Measurements from ENCODE around the gene IP6K2.

IP6K2 gene

DNA sequence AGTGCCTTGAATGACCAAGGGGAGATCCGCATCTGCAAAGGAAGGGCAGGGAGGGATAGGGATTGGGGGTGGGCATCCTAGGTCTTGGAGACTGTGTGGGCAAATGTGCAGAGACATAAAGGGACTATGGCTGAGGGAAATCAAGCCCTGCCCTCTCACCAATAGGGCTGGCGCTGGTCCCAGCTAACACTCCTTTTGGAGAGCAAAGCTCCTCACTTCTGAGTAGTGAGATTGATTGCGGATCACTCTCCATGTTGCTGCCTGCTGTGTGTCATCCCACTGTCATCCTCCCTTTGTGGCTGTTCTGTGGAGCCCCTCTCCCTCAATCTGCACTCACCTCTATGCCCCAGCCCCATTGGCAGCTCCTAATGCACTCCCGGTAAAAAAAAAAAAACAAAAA is 52.1 kb downstream of the IP6K2 start:
- DNase-seq (ENCODE audit: low read depth in 1 of 2, low spot score in 1 of 2) = no peak

DNA sequence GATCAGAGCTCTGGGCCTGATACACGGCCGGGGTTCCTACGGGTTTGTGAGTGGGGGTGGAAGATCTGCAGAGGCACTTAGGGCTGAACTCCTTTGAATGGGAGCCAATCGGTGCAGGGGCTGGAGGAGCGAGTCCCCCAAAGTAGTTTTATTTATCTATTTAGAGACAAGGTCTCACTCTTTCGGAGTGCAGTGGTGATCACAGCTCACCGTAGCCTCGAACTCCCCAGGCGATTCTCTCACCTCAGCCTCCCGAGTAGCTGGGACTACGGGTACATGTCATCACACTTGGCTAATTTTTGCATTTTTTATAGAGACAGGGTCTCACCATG is 52.7 kb downstream of the IP6K2 start:
- no peak for DNase-seq (ENCODE audit: low read depth in 1 of 2, low spot score in 1 of 2)

DNA sequence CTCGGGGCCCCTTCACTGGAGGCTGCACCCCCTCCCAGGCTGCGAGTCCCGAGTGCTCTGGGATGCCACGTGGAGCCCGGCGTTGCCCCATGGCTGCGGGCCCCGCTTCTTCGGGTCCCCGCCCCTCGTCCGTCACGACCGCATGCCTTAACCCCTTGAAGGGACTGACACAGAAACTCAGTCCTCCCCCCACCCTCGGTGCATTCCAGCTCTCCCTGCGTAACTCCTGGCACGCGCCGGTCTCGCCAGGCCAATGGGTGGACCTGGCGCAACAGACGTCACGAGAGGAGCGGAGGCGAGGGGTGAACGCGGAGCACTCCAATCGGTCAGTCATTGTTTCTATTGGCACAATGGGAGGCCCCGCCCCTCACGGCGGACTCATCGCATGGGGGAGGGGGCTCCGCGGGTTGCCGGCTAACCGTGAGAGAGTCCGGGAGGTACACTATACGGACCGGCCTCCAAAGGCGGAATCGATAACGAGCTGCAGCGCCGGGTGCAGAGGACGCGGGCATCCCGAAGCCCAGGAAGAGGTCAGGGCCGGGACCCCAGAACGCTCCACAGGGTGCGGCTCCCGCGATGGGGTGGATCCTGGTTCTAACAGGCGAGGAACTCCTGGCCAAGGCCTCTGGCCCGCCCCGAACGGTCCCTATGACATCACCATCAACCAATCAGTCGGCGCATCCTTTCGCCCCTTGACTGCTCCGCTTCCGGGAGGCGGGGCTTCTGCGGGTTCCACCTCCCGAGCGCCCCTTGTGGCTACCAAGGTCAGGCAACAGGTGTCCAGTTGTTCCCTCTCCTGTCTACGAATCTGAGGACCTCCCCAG is 53.3 kb downstream of the IP6K2 start:
- DNase-seq (ENCODE audit: low read depth in 1 of 2, low spot score in 1 of 2) = peak; percentile 57 to 71

DNA sequence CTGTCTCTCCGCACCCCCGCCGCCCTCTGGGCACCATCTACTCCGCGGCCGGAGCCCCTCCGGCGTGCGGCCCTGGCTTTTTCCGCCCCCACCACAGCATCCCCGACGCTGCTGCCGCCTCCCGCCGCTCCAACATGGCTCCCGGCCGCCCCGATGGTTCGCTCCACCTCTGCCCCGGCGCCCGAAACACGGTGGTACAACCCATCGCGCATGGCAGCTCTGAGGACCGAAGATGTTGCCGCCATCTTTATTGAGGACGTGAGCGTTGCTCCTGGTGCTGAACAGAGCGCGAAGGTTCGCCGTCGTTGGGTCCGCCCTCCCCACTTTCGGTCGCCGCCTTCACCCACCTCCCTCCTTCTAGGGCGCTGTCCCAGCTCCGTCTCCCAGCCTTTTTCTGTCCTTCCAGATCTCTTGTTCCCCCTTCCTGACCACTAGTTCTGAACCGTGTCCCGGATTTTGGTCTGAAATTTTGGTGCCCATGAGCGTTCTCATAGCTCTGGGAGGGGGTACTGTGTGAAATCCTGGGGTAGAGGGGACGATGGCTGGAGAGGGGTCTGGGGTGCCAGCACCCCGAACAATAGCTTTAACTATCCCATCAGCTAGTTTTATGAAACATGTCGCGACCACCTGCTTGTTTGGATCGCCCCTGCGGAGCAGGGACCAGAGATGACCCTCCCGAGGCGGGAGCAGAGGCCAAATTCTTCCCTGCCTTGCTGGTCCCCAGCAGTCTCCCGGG is 54.1 kb downstream of the IP6K2 start, which contains the start of gene CELSR3:
CELSR3 (minus strand) TSS at position 134 of the 736 bp plus-strand sequence. CDS start 252 bp downstream, outside the sequence.
- peak in 1 of 2 donors; percentile 29 for DNase-seq (ENCODE audit: low read depth in 1 of 2, low spot score in 1 of 2)

DNA sequence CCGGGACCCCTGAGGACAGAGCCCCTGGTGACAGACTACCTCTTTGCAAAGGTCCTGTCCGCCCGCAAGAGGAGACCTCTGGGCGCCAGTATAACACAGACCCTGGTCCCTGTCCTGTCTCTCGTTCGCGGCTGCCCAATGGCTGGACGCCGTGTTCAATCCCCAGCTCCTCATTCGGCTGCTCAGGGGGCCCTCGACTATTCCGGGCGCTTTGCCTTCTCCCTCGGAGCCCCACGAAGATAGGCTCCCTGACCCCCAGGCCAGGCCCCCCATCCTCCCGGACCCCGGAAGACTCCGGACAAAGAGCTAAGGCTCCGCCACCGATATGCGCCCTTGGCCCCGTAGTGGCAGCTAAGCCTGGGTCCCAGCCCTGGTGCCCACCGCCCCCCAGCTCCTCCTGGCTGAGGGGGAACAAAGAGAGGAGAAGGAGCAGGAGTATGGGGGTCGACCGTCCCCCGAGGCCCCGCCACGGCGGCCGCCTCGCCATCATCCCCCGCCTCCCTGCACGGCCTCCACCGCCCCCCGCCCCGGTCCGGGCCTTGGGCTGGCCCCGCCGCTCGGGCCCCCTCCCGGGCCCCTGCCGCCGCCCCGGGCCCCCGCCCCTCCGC is 54.8 kb downstream of the IP6K2 start:
- no peak for DNase-seq (ENCODE audit: low read depth in 1 of 2, low spot score in 1 of 2)

DNA sequence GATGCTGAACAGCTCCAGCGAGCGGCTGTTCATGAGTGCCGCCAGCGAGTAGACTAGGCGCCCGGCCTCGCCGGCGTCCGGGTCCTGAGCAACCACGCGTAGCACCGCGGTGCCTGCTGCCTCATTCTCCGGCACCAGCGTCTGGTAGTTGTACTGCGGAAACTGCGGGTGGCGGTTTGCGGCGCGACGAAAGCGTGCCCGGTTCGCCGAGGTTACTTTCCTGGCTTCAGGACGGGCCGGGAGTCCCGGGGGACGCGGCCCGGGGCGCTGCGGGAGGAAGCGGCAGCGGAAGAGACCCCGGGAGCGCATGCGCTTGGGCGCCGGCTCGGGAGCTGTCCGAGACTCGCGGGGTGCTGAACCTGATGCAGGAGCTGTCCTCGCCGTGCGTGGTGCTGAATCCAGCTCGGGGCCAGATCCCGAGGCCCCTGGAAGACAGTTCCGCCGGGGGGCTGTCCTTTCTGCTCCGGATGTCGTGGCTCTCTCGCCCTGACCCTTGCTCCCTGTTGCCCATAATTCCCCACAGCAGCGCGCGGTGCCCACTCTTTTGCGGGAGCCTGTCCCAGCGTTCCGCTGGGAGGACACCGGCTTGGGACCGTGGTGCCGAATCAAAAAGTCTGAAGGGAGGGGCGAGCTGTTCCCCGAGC is 55.4 kb downstream of the IP6K2 start:
- DNase-seq (ENCODE audit: low read depth in 1 of 2, low spot score in 1 of 2) = peak; percentile 62 to 64

DNA sequence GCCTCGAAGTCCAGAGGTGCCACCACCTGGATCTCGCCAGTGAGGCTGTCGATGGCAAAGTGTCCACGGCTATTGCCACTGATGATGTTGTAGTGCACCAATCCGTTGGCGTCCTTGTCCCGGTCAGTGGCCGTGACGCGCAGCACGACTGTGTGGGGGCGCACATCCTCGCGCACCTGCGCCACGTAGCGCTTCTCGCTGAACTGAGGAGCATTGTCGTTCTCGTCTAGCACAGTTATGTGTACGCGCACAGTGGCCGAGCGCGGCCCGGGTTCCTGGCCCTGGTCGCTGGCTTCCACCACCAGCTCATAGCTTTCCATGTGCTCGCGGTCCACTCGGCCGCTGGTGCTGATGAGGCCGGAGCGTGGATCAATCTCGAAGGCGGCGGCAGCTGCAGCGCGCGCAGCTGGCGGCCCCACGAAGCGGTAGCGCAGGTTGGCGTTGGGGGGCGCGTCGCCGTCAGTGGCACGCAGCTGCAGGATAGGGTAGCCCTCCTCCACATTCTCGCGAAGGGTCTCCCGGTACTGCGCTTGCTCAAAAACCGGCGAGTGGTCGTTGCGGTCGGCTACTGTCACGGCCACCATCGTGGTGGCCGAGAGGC is 56.1 kb downstream of the IP6K2 start:
- no peak for DNase-seq (ENCODE audit: low read depth in 1 of 2, low spot score in 1 of 2)

DNA sequence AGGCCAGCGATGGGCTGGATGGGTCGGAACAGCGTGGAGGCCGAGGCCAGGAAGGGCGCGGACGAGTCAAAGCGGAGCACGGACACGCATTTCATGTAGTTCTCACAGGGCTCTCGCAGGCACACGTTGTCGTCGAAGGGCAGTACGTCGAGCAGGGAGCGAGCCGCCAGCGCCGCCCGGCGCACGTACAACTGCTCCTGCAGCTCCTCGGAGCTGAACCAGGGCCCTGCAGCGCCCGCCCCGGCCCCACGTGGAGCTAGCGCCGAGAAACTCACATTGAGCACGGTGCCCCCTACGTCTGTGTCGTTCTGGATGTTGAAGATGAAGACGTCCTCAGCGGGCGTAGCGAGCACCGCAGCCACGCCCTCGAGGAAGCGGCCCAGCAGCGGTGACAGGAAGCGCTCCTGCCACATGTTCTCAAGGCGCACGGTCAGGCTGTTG is 60.2 kb downstream of the IP6K2 start:
- no peak for DNase-seq (ENCODE audit: low read depth in 1 of 2, low spot score in 1 of 2)

DNA sequence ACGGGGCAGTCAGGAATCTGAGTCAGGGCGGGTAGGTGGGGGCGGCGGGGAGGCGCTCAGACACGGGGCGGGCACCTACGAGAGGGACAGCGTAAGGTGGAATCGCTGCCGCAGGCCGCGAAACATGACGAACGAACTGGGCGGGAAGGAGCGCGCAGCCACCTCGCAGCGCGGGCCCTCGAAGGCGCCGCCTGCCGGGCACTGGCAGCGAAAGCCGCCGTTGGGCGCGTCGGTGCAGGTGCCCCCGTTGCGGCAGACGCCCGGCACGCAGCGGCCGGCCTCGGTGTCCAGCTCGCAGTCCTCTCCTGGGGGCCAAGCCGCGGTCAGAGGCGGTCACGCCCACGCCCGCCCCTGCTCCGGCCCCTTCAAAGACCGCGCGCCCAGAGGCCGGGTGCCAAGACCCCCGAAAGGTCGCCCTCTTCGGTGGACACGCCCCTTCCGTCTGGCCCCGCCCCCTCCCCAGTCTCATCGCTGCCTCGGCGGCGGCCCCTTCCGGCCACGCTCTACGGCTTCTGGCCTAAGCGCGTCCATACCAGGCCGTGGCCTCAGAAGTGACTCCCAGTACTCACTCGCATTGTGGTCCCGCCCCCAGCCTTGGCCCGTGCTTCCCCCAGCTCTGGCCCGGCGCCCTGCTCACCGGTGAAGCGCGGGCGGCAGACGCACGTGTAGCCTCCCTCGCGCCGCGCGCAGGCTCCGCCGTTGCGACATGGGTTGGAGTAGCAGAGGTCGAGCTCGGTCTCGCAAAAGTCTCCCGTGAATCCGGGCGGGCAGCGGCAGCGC is 60.8 kb downstream of the IP6K2 start:
- DNase-seq (ENCODE audit: low read depth in 1 of 2, low spot score in 1 of 2) = peak; percentile 63 to 75

DNA sequence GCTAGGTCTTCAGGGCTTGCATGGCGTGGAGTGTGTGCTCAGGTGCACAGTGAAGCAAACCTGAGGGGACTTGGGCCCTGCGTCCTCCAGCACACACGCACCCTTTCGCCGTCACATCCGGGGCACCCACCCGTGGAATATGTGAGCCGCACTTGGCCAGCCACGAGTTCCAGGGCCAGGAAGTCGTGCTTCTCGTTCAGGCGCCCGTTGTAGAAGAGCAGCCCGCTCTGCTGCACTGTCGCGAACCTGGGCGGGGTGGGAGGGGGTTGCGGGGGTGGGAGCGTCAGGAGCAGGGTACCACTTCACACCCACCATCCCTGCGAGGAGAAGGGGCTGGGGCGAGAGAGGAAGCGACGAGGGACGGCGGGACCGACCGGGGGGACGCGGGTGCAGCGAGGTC is 61.4 kb downstream of the IP6K2 start:
- peak; percentile 32 for DNase-seq (ENCODE audit: low read depth in 1 of 2, low spot score in 1 of 2)

DNA sequence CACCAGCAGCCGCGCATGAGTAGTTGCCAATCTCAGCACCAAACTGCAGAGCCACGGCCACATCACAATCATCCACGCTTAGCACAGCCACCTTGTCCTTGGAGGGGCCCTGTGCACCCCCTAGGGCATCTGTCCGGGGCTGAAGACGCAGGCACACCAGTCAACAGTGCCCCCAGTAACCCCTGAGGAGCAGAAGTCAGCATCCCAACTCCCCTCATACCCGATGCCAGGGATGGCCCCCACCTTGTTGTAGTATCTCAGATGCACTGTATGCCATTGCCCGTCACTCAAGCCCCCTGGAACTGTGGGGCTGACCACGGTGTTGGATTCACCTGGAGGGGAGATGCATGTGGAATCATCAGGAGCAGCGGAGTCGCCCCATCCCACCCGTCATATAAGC is 62.0 kb downstream of the IP6K2 start:
- no peak for DNase-seq (ENCODE audit: low read depth in 1 of 2, low spot score in 1 of 2)

DNA sequence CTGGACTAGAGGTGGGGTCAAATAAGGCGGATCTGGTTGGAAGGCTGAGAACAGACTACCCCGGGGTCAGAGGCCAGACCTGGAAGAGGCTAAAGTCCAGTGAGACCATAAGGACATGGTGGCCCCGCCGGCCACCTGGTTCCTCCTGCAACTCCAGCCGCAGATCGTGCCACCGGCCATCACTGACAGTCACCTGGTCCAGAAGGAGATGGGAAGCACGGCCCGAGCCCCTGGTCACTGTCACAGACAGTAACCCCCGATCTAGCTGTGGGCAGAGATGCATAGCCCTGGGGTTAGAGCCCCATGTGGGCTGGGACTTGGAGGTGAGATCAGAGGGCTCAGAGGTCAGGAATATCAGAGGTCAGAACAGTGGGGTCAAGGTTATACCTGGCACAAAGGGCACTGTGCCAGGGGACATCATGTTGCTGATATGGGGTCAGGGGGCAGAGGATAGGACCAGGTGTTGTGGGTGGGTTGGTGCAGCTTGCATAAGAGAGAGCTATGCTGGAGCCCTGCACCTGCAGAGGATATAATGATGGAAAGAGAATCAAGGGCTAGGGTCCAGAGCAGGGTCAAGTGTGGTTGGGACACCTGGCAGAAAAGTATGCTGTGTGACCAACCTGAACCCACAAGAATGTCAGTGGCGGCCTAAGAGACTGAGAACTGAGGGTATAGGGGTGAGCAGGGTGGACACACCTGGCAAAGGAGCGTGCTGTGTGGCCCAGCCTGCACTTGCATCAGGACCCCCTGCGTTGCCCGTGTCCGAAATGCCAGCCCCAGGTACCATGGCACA is 63.9 kb downstream of the IP6K2 start:
- DNase-seq (ENCODE audit: low read depth in 1 of 2, low spot score in 1 of 2) = no peak

DNA sequence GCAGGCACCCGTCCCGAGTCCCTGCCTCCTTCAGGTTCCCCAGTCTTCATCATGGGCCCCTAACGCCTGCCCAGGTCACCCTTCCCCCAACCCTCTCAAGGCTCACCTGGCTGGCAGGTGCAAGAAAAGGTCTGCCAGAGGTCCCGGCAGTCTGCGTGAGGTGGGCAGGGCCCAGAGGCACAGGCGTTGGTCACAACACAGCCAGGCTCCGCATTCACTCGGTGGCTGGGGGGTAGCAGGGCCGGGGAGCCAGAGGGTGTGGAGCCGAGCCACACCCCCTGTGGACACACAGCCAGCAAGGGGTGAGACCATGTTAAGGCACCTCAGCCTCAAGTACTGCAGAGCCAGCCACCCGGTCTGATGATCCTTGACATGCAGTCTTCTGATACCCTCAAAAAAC is 65.2 kb downstream of the IP6K2 start:
- DNase-seq (ENCODE audit: low read depth in 1 of 2, low spot score in 1 of 2) = no peak

DNA sequence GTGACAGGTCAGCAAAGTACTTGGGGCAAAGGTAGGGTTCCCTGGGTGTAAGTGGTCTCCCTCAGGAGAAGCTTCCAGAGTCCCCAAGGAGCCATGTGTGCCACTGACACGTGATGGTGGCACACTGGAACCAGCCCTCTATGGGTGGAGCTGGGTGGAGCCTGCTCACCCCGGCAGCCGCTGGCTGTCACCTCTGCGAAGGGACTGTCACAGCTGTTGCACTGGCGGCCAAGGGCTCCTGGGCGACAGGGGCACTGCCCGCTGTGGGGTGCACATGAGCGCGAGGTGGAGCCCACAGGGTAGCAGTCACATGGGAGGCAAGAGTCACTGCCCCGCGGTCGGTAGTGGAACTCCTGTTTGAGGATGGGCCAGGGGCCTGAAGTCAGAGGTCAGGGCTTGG is 66.3 kb downstream of the IP6K2 start:
- no peak for DNase-seq (ENCODE audit: low read depth in 1 of 2, low spot score in 1 of 2)

DNA sequence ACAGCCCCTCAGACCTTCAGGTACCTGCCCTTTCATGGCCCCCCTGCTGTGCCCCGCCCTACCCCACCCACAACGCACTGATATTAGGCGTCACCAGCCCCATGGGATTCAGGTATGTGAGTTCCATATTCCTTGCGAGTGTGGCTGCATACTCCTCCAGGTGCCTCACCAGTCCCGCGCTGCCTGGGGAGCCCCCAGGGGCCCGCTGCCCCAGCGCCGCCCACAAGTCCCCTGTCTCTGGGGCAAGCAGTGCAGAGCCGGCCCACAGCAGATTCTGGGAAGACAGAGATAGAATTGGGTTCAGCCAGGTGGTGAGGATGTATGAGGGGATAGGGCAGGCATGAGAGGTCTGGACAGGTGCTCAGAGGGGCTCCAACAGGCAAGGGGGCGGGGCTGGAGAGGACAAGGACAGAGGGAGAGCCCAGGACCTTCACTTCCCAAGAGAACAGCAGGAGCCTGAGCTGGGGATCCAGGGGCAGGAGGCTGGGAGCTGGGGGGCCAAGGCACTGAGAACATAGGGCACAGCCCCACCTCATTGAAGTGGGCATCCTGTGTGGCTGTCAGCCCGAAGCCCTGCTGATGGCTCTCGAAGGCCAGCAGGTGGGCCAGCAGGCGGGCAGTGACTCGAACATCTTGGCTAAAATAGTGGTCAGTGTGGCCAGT is 68.7 kb downstream of the IP6K2 start:
- DNase-seq (ENCODE audit: low read depth in 1 of 2, low spot score in 1 of 2) = no peak

DNA sequence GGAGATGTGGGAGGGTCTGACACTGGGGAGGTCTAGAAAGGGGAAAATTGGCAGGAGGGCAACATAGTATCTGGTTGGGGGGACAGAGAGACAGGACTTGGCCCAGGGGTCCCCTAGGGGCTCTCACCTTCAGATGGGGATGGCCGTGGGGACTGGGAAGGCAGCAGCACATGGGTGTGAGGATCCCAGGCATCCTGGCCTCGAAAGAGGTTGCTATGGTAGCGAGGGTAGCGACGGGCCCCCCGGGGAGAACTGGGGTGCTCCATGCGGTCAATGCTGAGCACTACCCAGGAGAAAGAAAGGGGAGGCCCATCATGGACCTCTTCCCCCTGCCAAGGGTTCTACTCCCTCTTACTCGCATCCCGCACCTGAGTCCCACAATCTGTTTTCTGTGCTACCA is 69.3 kb downstream of the IP6K2 start:
- no peak for DNase-seq (ENCODE audit: low read depth in 1 of 2, low spot score in 1 of 2)

DNA sequence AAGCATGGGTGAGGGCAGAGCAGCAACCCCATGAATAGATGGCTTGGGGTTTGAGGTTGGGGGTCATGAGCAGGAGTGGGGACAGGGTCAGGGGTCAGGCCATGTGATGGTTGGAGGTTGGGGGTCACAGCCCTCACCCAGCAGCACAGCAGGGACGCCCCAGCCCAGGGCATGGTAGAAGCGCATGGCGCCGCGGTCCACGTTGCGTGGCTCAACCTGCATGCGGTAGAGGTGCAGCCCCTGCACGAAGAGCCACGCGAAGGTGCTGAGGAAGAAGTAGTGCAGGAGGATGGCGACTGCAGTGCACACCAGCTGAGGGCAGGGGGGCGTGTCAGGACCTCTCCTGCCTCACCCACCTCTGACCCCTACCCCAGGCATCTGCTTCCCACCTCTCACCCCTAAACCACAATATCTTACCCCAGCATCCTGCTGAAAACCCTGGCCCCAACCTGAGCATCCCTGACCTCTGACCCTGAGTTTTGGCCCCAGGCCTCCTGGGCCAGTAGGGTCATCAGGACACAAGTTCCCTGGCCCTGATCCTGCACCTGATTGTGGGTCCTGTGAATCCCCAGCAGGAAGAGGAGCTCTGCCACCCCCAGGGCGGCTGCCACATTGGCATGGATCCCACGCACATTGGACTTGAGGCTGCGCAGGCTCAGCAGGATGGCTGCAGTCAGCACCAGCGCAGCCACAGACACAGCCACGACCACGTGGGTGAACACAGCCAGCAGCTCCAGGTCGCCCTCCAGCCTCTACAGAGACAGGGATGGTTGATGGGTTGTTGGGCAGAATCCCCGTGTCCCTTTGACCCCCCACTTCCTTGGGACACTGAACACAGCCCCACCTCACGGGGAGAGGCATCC is 71.9 kb downstream of the IP6K2 start:
- no peak for DNase-seq (ENCODE audit: low read depth in 1 of 2, low spot score in 1 of 2)

DNA sequence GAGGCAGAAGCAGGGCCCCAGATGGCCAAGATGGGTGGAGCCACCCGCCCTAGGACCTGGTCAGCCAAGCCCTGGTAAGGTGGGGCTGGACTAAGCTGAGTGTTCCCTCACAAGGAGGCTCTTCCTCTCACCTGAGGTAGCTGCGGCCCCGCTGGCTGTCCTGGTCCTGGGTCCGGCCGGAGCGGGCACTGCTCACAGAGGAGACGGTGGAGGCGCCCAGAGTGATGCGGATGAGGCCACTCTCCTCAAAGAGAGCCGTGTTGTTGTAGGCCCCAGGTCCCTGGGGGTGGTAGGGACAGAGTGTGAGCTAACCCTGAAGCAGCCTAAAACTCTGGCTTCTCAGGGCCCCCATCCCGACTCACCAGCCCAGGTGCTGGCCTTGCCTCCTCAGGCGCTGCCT is 74.4 kb downstream of the IP6K2 start:
- no peak for DNase-seq (ENCODE audit: low read depth in 1 of 2, low spot score in 1 of 2)
